ENCODE results near the gene ELP1. TPM values are rescaled to one million over a fixed set of nuclear protein-coding genes. Genes with fewer than 3 reads are reported as not detected.
"Not testable (repeated sequence)": the region's sequence is repeated elsewhere in the genome, so short reads cannot be mapped to it uniquely, and the experiment has no call there.

The ELP1 gene
- total RNA-seq, 4 donors from 2014 or later = 7.9 to 18.1 (median 13.3) TPM

GRCh38 chr9:108972626-108973209 lies 38.8 kb upstream of the ELP1 start:
- TF ChIP-seq POLR2A (IDR thresholded peaks at IDR 0.05) = no peak
- TF ChIP-seq POLR2AphosphoS5 (IDR thresholded peaks at IDR 0.05) = no peak
- TF ChIP-seq CTCF (IDR thresholded peaks at IDR 0.05) = no peak
- TF ChIP-seq EP300 (IDR thresholded peaks at IDR 0.05; ENCODE audit: low read depth) = no peak
- Histone ChIP-seq H3K4me1 (peaks cover 0 to 9% (median 0%) of the 10 kb centered on the region in 4 donors), H3K36me3 (no peaks in the 10 kb centered on the region), H3K27me3 (no peaks in the 10 kb centered on the region), H3K9me3 (no peaks in the 10 kb centered on the region), H3K27ac (no peak overlapping the region), H3K4me3 (no peak overlapping the region)
- no peak for DNase-seq
- 64 to 77% methylated on average over 2 of the region's 2 CpGs for WGBS, 2 donors (ENCODE audit: low coverage in 1 of 2)
- intact Hi-C loops (cut with DNase I; ENCODE audit: low total_unique reads) = no loop called here
- in situ Hi-C loops (cut with MboI; ENCODE audit: low pct_ligation_motif_present in 1 of 4, low pct_unique_long_range_greater_than_20kb in 1 of 4, low sequenced_read_pairs in 3 of 4) = loop anchor here in 1 of 4 donors (25.0 kb wide), 1 partner anchor 110 kb away; the partner anchor contains the start of genes ACTL7A and ACTL7B

GRCh38 chr9:108972186-108972585 lies 38.3 kb upstream of the ELP1 start:
- H3K9me3 ChIP-seq = no peaks in the 10 kb centered on the region
- no peaks in the 10 kb centered on the region for H3K27me3 ChIP-seq
- TF ChIP-seq EP300 (IDR thresholded peaks at IDR 0.05; ENCODE audit: low read depth) (no peak), POLR2A (IDR thresholded peaks at IDR 0.05) (no peak), CTCF (IDR thresholded peaks at IDR 0.05) (no peak), POLR2AphosphoS5 (IDR thresholded peaks at IDR 0.05) (no peak)
- in situ Hi-C loops (cut with MboI; ENCODE audit: low pct_ligation_motif_present in 1 of 4, low pct_unique_long_range_greater_than_20kb in 1 of 4, low sequenced_read_pairs in 3 of 4) = loop anchor here in 1 of 4 donors (25.0 kb wide), 1 partner anchor 110 kb away; the partner anchor contains the start of genes ACTL7A and ACTL7B
- H3K27ac ChIP-seq = no peak overlapping the region
- H3K36me3 ChIP-seq = no peaks in the 10 kb centered on the region
- H3K4me3 ChIP-seq = no peak overlapping the region
- H3K4me1 ChIP-seq = peaks cover 0 to 9% (median 0%) of the 10 kb centered on the region in 4 donors
- no peak for DNase-seq
- WGBS, 2 donors (ENCODE audit: low coverage in 1 of 2) = 90% methylated on average over 3 of the region's 3 CpGs
- intact Hi-C loops (cut with DNase I; ENCODE audit: low total_unique reads) = no loop called here

- intact Hi-C loops (cut with DNase I; ENCODE audit: low total_unique reads); H3K27ac ChIP-seq; H3K27me3 ChIP-seq; H3K36me3 ChIP-seq; H3K4me3 ChIP-seq; H3K4me1 ChIP-seq; H3K9me3 ChIP-seq; DNase-seq: not testable (repeated sequence)
- 92 to 96% methylated on average over 2 of the region's 2 CpGs for WGBS, 2 donors (ENCODE audit: low coverage in 1 of 2)
- in situ Hi-C loops (cut with MboI; ENCODE audit: low pct_ligation_motif_present in 1 of 4, low pct_unique_long_range_greater_than_20kb in 1 of 4, low sequenced_read_pairs in 3 of 4) = loop anchor here in 1 of 4 donors (25.0 kb wide), 1 partner anchor 109 kb away; the partner anchor contains the start of genes ACTL7A and ACTL7B
Observed at GRCh38 chr9:108971392-108971791, 37.5 kb upstream of the ELP1 start.

GRCh38 chr9:108967916-108968315 lies 34.0 kb upstream of the ELP1 start:
- H3K9me3 ChIP-seq = no peaks in the 10 kb centered on the region
- H3K4me1 ChIP-seq = peaks cover 0 to 5% (median 0%) of the 10 kb centered on the region in 4 donors
- H3K4me3 ChIP-seq = no peak overlapping the region
- in situ Hi-C loops (cut with MboI; ENCODE audit: low pct_ligation_motif_present in 1 of 4, low pct_unique_long_range_greater_than_20kb in 1 of 4, low sequenced_read_pairs in 3 of 4) = loop anchor here in 1 of 4 donors (25.0 kb wide), 1 partner anchor 106 kb away; the partner anchor contains the start of genes ACTL7A and ACTL7B
- no peaks in the 10 kb centered on the region for H3K27me3 ChIP-seq
- DNase-seq = no peak
- H3K27ac ChIP-seq = no peak overlapping the region
- H3K36me3 ChIP-seq = no peaks in the 10 kb centered on the region
- intact Hi-C loops (cut with DNase I; ENCODE audit: low total_unique reads) = no loop called here
- no peak for TF ChIP-seq POLR2AphosphoS5 (IDR thresholded peaks at IDR 0.05)
- no peak for TF ChIP-seq EP300 (IDR thresholded peaks at IDR 0.05; ENCODE audit: low read depth)
- no peak for TF ChIP-seq POLR2A (IDR thresholded peaks at IDR 0.05)
- TF ChIP-seq CTCF (IDR thresholded peaks at IDR 0.05) = no peak
